ENCODE measurements around the gene MRPL52. TPM values are rescaled to one million over a fixed set of nuclear protein-coding genes. Genes with fewer than 3 reads are reported as not detected.
A peak's percentile ranks its signal among the peaks of the same experiment; 100 is the strongest.

The MRPL52 gene
- total and polyA plus RNA-seq, 2 of the 13 experiments (the other 11 are each of a cell fraction or from before 2014, with no cell fraction given) = 118 to 329 TPM

GRCh38 chr14:22854963-22855724, 25.5 kb downstream of the MRPL52 start (continued):
- TF ChIP-seq ARID3A (IDR thresholded peaks at IDR 0.05; ENCODE audit: low read depth, low read length) (peak; percentile 59; the same call in 1 of the 2 replicates), CHCHD3 (CRISPR knock-in tag; IDR thresholded peaks at IDR 0.05) (no peak), ZNF446 (CRISPR knock-in tag; IDR thresholded peaks at IDR 0.05) (no peak), KAT2B (IDR thresholded peaks at IDR 0.05; ENCODE audit: borderline replicate concordance, low read depth, low read length) (no peak), ZMYM4 (CRISPR knock-in tag; IDR thresholded peaks at IDR 0.05) (no peak), CC2D1A (CRISPR knock-in tag; IDR thresholded peaks at IDR 0.05) (no peak), JDP2 (CRISPR knock-in tag; IDR thresholded peaks at IDR 0.05; ENCODE audit: borderline replicate concordance) (no peak), RERE (CRISPR knock-in tag; IDR thresholded peaks at IDR 0.05; ENCODE audit: low read depth) (no peak), ZBTB37 (CRISPR knock-in tag; IDR thresholded peaks at IDR 0.05) (0 out of 2 replicates have a peak, but pooled peaks have one; percentile 24), ATF1 (CRISPR knock-in tag; IDR thresholded peaks at IDR 0.05) (no peak), ZNF790 (CRISPR knock-in tag; IDR thresholded peaks at IDR 0.05; ENCODE audit: borderline replicate concordance) (no peak), GATA4 (IDR thresholded peaks at IDR 0.05; ENCODE audit: borderline replicate concordance, low read depth) (no peak), BORCS8-MEF2B (CRISPR knock-in tag; IDR thresholded peaks at IDR 0.05) (no peak), CBFB (CRISPR knock-in tag; IDR thresholded peaks at IDR 0.05) (no peak), ZNF431 (CRISPR knock-in tag; IDR thresholded peaks at IDR 0.05; ENCODE audit: borderline replicate concordance, low read depth) (no peak), GABPB1 (CRISPR knock-in tag; IDR thresholded peaks at IDR 0.05) (no peak), ZNF746 (CRISPR knock-in tag; IDR thresholded peaks at IDR 0.05) (no peak), CREB1 (IDR thresholded peaks at IDR 0.05) (peak; percentile 42), CREB1 (CRISPR knock-in tag; IDR thresholded peaks at IDR 0.05) (no peak), BCL3 (CRISPR knock-in tag; IDR thresholded peaks at IDR 0.05) (no peak), GFI1 (CRISPR knock-in tag; IDR thresholded peaks at IDR 0.05; ENCODE audit: borderline replicate concordance) (no peak)

All from HepG2 (cell line).